HG02840 (cell line): ENCODE data around the gene HSD3B7.

Source experiments
- ATAC-seq: cut with Tn5 transposase; IDR thresholded peaks from one replicate; pipeline ENCODE4 v1.9.1; 2021; ENCODE audit warnings: mild to moderate bottlenecking, moderate library complexity, moderate number of reproducible peaks; ENCODE audit not compliant: unreplicated experiment, low FRiP score

Gene HSD3B7

DNA sequence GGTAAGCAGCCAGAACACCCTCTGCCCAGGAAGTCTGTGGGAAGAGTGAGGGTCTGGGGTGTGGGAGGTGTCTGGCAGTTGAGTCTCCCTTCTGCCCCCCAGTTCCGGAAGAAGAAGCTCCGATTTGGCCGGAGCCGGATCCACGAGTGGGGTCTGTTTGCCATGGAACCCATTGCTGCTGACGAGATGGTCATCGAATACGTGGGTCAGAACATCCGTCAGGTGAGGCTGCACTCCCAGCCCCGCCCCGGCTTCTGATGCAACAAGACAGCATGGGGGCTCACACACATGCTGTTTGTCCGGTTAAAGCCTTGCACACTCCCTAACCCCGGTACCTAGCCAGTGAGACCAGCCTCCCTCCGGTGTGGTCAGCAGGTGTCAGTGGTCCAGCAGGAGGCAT, 4.0 kb upstream of the HSD3B7 start:
- ATAC-seq: no peak

- ATAC-seq: no peak
Observed at GRCh38 chr16:30982548-30983288, 2.3 kb upstream of the HSD3B7 start.

DNA sequence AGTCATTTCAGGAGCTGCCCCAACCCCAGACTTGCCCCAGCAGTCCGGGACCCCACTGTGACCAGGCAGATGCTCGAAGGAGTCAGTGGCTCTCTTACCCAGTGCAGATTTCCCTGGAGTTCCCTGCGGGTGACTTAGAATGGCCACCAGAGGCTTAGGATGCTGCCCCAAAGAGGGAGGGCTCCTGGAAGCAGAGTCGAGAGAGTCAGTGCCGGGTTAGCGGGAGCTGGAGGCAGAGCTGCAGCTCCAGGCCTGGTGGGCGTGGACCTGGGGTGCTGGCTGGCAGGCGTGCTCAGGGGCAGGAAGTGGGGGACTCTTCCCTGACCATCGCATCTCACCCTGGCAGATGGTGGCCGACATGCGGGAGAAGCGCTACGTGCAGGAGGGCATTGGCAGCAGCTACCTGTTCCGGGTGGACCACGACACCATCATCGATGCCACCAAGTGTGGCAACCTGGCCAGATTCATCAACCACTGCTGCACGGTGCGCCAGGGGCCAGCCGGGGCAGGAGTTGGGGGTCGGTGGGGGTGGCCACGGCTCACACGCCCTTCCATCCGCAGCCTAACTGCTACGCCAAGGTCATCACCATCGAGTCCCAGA, 1.6 kb upstream of the HSD3B7 start:
- no peak for ATAC-seq

GRCh38 chr16:30983898-30984610, 953 bp upstream of the HSD3B7 start:
- no peak for ATAC-seq

DNA sequence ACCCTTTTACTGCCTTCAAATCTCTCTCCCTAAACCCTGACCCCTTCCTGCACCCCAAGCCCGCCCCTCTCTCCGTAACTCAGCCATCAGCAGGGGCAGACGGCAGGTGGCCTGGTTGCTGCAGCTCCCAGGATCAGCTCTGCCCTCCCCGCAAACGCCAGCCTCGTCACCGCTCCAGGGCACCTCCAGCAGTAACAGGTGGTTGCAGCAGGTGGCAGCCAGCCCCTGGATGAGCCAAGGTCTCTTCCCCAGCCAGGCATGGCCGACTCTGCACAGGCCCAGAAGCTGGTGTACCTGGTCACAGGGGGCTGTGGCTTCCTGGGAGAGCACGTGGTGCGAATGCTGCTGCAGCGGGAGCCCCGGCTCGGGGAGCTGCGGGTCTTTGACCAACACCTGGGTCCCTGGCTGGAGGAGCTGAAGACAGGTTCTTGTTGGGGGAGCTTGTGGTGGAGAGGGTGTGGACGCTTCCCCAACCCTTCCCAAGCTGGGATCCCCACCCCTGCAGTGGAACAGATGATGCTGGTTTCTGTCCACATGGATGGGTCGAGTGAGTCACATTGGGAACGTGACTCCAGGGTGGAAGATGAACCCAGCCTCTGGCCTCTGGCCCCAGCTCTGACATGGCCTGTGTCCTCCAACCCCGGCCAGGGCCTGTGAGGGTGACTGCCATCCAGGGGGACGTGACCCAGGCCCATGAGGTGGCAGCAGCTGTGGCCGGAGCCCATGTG, 558 bp downstream of the HSD3B7 start:
- no peak for ATAC-seq

DNA sequence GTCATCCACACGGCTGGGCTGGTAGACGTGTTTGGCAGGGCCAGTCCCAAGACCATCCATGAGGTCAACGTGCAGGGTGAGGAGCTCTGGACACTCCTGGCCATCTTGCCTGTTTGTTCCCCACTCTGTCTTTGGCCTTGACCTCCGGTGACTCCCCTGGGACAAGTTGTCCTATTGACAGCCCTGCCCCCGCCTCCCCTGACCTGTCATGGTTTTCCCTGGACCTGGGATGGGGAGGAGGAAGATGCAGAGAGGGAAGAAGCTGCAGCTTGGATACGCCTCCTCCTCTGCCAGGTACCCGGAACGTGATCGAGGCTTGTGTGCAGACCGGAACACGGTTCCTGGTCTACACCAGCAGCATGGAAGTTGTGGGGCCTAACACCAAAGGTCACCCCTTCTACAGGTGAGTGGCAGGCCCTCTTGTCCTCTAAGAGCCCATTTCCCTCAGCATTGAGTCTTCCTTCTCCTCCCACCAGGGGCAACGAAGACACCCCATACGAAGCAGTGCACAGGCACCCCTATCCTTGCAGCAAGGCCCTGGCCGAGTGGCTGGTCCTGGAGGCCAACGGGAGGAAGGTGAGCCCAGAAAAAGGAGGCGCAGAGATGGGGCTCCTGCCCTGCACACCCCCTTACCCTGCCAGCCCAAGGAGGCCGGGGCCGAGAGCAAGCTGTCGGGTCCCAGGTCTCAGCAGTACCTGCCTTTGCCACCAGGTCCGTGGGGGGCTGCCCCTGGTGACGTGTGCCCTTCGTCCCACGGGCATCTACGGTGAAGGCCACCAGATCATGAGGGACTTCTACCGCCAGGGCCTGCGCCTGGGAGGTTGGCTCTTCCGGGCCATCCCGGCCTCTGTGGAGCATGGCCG, 1.4 kb downstream of the HSD3B7 start:
- no peak for ATAC-seq

DNA sequence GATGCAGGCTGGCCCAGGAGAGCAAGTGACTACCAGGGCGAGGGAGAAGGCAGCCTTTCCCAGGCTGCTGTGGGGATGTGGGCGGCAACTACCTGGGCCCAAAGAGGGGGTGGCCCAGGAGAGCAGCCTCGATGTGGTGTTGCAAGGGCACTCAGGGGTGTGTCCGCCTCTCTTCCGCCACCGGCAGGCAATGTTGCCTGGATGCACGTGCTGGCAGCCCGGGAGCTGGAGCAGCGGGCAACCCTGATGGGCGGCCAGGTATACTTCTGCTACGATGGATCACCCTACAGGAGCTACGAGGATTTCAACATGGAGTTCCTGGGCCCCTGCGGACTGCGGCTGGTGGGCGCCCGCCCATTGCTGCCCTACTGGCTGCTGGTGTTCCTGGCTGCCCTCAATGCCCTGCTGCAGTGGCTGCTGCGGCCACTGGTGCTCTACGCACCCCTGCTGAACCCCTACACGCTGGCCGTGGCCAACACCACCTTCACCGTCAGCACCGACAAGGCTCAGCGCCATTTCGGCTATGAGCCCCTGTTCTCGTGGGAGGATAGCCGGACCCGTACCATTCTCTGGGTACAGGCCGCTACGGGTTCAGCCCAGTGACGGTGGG, 2.7 kb downstream of the HSD3B7 start:
- no peak for ATAC-seq

DNA sequence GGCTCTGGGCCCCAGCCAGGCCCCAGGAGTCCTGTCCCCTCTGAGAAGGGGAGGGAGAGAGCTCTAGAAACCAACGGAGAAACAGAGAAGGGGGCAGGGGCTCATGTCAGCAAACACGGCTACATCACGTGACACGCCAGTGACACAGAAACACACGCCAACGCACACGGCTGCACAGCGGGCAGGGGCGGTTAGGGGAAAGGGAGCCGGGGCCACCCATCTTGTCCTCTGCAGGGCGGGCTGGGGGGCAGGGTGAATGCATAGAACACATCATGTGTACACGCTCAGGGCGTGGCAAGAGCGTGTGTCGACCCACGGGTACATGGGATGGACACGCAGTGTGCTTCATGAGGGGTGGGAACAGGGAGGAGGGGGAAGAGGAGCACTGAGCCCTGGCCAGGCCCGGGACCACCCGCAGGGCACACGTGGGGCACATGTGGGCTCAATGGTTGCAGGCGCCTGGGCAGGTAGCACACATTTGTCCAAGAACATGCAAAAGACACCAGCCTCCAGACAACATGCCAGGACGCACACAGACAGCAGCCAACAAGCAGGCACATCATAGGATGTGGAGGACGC, 4.6 kb downstream of the HSD3B7 start:
- no peak for ATAC-seq

GRCh38 chr16:30990105-30990504, 5.1 kb downstream of the HSD3B7 start:
- no peak for ATAC-seq

- no peak for ATAC-seq
Observed at GRCh38 chr16:30991052-30991451, 6.0 kb downstream of the HSD3B7 start.

DNA sequence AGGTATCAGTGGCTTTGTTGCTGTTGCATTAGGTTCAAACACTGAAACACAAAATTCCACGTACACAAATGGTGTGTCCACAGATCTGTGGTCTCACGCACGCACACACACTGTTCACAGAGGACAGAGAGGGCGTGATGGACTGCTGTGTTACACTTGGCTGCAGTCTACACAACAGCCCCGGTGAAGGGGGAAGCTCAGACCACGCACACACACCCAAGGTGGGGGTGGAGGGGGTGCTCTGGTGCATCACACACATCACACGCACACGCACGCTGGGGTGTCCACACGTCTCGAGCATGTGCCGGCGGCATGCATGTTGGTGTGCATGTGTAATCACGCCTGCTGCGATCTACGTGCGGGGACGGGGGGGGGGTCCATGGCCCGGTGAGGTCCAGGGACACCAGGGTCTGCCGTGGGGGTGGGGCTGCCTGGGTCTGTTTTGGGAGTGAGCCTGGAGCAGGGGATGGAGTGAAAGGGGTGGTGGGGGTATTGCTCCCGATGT, 7.3 kb downstream of the HSD3B7 start:
- no peak for ATAC-seq

- no peak for ATAC-seq
Observed at GRCh38 chr16:30992931-30993816, 8.2 kb downstream of the HSD3B7 start.

- ATAC-seq: no peak
Observed at GRCh38 chr16:30995927-30996323, 10.9 kb downstream of the HSD3B7 start.

- no peak for ATAC-seq
Observed at GRCh38 chr16:30996324-30996984, 11.4 kb downstream of the HSD3B7 start.

GRCh38 chr16:30996985-30997724, 12.1 kb downstream of the HSD3B7 start:
- ATAC-seq: peak; percentile 57

DNA sequence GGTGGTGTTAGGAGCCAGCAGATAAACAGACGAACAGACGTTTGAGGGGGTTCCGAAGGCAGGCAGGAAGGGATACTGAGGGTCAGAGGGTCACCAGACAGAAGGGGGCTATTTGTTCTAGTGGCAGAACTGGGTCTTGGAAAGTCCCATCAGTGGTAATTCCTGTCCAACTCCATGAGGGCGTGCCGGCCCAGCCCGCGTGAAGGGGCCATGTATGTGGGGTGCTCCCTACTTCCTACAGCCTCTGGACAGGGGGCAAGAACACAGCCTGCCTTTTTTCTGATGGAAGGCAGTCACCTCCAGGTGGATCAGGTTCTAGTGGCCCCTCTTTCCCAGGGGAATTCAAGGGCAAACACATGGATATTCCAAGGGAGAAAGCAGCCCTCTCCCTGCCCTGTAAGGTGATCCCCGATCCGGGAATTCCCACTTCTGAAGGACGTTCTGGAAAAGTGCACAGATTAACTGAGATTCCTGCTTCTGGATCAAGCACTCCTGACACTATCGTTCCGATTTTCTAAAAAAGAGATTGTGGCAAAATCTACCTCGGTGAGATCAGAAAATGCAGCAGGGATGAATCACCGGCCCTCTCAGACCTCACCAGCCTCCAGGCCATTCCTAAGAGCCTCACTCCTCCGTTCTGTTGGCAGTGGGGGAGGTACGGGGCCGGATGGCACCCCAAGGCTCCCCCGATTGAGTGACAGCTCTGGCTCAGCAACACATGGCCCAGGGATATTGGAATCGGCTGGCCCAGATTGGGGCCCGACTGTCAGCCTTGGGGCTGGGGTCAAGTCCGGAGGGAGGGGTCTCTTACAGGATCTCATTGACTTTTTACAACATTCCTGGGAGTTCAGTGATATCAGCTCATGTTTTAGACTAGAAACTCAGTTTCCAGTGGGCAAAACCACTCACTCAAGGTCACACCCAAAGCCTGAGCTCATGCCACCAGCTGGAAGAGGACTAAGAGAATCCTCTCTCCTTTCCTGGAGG, 13.0 kb downstream of the HSD3B7 start:
- no peak for ATAC-seq
